HL-60/S4 treated with retinoic acid at 250 ng/mL for 4 days and 3 days (cell line): ENCODE data around the gene CCDC61.

Source experiments
- in situ Hi-C: fragments of 300-500 bp; cut with MboI; formaldehyde crosslinking; loops from 2 replicates; pipeline ENCODE4 v1.7.0; 2022; ENCODE audit warnings: low sequenced_read_pairs

CCDC61 gene

DNA sequence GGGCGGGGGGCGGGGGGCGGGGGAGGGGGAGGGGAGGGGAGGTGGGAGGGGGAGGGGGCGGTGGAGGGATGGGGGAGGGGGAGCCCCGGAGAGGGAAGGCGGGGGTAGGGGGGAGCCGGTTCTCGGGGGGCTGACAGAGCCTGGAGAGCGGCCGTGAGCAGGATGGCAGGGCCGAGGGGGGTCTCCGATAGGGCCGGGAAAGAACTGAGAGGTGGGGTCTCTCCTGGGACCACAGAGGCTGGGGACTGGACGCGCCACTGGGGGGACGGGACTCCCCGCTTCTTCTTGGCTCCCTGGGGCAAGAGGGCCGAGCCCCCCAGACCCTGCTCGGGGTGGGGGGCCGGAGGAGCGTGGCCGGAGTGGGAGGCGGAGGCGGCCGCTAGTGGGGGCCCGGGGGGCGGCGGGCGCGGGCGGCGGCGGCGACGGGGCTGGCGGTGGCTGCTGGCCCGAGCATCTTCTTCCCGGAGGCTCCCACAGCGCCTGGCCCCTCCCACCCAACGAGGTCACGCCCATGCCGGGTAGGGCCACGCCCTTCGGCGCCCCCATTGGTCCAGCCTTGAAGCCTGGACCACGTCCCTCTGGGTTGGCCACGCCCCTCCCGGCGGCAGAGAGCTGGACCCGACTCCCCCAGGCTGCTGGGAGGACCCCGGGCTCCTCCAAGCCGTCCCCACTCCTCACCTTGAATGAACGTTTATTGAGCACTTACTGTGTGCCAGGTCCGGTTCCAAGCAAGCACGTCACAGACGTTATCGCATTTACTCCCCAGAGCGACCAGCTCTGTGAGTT lies 21.5 kb upstream of the CCDC61 start, which contains the start of gene NOVA2:
Gene NOVA2, minus strand, starts transcription at position 313 of the 786 bp plus-strand sequence. CDS start 514 bp downstream, outside the sequence.
- in situ Hi-C loops = no loop called here

DNA sequence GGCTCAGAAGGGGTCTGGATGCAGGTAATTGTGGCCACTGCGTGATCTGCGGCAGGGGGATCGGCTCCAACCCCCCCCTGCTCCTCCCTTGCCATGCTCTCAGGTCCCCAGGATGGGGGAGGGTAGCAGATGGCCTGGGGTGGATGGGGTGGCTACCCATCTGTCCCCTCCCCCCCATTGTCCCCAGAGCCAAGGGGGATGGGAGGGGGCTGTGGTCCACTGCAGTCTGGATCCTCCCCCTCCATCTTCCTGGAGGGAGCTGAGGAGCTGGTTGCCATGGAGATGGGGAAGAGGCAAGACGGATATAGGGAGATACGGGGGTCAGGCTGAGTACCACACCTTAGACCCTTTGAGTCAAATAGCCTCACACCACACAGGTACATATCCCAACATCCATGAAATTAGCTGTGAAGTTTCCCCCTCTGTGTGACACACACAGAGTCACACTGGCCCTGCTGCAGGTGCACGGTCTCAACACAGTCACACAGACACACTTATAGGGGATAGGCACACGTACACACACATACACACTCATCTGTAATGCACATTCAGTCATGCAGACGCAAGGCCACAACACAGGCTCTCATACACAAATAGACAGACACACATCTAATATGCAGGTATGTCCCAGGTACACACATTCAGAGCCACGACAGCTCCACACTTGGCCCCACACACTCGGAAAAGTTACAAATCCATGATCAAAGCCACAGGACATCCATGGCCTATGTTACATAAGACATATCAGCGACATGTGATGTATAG lies 19.8 kb upstream of the CCDC61 start:
- in situ Hi-C loops = no loop called here

DNA sequence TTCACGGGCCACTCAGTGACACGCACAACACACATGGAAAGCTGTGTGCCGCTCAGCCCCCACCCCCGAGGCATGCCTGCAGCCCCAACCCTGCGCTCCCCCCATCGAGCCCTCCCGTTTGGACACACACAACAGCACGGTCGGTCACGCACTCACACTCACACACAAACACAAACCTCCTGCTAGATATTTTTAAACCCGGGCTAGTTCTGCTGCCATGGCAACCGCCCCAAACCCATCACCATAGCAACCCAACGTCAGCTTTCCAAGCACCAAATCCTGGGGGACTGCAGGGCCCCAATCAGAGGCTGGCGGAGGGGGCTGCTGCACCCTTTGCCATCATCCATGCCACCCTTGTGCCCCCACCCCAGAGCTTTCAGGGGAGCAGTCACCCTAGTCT lies 19.1 kb upstream of the CCDC61 start:
- in situ Hi-C loops = no loop called here

DNA sequence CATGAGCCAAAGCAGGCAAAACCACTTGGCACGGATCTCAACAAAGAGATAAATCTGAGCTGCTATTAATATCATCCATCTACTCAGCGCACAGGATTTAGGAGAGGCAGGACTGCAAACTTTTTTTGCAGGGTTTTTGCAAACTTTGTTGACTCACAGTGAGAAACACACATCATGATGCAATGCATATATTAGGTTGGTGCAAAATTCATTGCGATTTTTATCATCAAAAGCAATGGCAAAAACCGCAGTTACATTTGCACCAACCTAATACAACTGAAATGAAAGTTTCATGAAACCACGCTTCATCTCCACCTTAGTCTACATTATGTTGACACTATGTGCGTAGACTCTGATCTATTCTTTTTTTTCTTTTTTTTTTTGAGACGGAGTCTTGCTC lies 17.1 kb upstream of the CCDC61 start:
- in situ Hi-C loops = no loop called here

DNA sequence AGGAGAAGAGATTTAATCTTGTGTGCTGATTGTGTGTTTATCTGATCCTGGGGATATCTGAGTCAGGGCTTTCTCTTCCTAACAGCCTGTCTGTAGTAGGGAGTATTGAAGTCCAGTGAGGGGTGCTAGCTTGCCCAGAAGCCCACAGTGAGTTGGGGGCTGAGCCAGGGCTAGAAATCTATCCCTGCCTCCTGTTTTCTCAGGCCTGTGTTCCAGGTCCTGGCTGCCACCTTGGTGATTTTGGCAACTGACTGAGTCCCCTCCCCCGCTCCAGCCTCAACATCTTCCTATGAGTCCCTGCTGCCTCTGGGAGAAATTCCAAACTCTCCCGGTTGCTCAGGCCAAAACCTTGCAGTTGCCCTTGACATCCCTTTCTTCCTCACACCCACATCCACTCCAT lies 13.9 kb upstream of the CCDC61 start:
- in situ Hi-C loops = no loop called here

DNA sequence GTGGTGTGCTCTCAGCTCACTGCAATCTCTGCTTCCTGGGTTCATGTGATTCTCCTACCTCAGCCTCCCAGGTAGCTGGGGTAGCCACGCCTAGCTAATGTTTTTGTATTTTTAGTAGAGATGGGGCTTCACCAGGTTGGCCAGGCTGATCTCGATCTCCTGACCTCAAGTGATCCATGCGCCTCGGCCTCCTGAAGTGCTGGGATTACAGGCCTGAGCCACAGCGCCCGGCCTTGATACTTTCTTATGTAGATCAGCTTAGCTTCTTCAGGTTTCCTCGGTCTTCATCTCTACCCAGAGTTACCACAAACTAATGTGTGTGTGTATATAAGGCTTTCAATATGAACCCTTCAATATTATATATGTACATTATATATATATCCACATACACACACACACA lies 9.9 kb upstream of the CCDC61 start:
- in situ Hi-C loops = no loop called here

DNA sequence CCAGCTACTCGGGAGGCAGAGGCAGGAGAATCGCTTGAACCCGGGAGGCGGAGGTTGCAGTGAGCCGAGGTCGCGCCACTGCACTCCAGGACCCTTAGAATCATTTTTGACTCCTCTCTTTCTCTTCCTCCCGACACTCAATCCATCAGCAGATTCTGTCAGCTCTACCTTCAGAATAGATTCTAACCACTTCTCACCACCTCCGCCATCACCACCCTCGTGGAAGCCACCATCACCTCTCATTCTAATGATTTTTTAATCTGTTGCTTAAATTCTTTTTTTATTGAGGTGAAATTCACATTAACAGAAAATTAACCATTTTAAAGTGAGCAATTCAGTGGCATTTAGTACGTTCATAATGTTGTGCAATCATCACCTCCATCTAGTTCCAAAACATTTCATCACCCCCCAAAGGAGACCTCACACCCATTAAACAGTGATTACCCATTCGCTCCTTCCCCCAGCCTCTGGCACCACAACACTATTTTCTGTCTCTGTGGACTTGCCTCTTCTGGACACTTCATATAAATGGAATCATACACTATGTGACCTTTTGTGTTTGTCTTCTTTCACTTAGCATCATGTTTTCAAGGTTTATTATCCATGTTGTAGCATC lies 5.0 kb upstream of the CCDC61 start:
- in situ Hi-C loops = no loop called here

DNA sequence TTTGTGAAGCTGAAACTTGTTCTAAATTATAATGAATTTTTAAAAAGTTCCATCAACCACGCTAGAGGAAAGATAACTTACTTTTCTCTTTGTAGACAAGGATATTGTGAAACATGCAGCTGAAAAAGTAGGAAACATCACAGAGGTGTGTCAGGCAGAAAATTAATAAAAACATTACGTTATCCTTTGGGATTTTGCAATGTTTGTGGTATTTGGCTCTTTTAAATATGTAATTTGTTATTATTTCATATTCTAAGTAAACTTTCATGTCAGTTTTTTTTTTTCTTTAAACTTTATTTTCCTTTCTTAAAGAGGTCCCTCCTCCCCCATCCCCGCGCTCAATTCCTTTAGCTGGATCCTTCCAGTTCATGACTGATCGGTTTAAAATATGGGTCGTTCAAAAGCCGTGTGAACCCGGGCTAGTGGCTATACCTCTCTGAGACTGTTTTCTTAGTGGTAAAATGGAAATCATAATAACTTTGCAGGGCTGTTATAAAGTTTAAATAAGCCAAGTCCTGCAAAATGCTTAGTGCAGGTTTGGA lies 740 bp upstream of the CCDC61 start:
- in situ Hi-C loops = no loop called here

DNA sequence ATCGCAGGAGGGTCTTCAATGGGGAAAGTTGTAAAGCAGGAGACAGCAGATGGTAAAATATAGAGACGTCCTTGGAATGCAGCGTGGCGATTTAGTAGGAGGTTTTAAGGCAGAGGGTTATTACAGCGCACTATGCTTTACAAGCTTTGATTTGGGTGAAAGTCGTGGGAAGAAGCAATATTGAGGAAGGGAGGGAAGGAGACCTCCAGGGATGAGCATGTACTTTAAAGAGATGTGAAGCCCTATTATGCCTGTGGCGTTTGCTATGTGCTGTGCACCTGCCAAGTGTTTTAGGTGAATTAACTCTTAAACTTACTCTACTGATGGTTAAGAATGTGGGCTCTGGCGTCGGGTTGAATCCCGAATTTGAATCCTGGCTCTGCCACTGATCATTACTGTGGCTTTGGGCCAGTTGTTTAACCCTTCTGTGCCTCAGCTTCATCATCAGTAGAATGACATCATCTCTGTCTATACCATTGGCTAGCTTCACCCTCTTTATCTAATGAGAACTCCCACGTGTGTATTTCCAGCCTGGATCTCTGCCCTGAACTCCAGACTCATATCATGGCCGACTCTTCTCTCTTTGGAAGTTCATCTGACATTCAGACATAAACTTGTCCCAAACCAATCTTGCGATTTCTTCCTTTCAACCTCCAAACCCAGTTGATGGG lies 583 bp downstream of the CCDC61 start:
- in situ Hi-C loops = no loop called here

DNA sequence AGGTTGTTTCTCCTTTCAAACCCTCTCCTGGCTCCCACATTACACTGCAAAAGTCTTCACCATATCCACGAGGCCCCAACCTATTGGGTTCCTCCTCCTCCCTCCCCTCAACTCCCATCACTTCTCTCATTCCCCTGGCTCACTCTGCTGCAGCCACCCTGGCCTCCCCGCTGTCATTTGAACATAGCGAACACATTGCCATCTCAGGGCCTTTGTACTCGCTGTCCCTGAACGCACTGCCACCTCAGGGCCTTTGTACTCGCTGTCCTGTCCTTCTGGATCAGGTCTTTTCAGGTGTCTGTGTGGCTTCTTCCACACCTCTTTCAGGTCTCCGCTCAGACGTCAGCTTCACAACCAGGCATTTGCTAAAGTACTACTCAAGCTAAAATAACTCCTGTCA lies 1.7 kb downstream of the CCDC61 start:
- in situ Hi-C loops = no loop called here

DNA sequence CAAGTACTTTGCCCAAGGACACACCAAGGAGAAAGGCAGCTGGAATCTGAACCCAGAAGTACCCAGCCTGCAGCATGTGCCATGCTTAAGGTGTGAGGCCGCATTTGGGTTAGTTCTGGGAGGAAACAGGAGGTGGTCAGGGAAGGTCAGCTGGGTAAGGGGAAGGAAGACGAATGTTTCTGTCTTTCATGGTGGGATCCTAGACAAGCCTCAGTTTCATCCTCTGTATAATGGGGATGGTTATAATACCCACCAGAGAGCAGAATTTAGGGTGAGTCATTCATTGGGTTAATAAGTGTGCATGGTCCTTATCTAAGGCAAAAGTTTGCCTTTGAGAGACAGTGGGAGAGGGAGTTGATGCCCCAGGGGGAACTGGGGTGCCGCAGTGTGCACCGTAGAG lies 3.6 kb downstream of the CCDC61 start:
- in situ Hi-C loops = no loop called here

DNA sequence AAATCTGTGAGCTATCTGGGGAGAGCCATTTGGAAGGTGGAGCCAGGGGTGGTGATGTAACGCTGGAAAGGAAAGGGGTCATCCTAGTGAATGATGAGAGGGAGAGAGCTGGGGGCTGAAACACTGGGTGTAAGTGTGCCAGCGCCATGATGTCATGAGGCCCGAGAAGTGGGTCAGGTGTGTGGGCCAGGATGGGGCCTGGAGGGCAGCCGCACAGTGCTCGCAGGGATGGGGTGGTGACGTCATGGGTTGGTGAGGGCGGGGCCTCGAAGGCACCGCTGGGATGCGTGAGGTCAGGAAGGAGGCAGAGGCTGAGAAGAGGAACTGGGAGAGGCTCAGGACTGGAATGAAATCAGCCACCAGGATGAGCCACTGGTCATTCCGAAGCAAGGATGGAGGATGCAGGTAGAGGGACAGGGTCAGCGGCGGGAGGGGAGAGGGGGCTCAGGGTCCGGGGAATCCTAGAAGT lies 4.4 kb downstream of the CCDC61 start:
- in situ Hi-C loops = no loop called here

DNA sequence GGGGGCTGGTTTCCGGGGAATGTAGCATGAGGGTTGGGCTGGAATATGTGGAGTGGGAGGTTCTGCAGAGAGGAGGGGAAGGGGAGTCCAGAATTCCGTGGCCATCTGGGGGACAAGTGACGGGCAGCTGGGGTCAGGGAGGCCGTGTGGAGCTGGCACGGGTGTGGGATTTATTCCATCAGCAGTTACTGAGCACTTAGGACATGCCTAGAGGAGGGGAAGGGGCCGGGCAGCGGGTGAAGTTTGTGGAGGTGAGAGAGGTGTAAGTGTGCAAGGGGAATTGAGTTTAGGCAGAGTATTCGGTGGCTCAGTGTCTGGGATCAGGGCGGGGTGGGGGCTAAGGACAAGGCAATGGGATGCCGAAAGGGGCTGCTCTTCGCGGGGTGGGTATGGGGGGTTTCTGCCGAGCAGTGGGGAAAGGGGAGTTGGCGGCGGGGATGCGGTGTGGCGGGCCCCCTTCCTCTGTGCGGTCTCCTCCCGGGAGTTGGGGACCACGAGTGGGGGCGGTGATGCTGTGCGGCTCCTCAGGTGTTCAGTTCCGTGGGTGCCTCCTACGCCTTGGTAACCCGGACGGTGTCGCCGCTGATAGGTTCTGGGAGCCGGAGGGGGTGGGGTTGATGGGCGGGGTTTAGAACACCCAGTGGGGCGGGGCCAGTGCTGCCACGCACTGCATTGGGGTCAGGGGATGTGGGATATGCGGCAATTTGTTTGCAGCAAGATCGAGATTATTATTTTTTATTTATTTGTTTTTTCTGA lies 5.4 kb downstream of the CCDC61 start:
- in situ Hi-C loops = no loop called here

DNA sequence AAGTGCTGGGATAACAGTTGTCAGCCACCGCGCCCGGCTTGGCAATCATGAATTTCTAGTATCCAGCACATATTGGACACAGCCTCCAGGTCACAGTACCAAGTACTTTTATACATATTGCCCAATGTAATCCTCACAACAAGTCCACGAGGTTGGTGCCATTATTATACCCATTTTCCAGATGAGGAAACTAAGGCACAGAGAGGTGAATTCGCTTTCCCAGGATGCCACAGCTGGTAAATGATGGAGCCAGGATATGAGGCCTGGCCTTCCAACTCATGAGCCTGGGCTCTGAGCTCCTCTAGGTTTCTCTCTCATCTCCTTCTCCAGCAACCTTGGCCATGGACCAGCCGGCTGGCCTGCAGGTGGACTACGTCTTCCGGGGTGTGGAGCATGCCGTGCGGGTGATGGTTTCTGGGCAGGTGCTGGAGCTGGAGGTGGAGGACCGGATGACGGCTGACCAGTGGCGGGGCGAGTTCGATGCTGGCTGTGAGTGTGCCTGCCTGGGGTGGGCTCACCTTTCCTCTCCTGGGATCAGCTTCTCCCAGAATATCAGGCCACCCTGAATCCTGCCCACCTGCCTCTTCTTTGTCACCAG lies 7.5 kb downstream of the CCDC61 start:
- in situ Hi-C loops = no loop called here

DNA sequence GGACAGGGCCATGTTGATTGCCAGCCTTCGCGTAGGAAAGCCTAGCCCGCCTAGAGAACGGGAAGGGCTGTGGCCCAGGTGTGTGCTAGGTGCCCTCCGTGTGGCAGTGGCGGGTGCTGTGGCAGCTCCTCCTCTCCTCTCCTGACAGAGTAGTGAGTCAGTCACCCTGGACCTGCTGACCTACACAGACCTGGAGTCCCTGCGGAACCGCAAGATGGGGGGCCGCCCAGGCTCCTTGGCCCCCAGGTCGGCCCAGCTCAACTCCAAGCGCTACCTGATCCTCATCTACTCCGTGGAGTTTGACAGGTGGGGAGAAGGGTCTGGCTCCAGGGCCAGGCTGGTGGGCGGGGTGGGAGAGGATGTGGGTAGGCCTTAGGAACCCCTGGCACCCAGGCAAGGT lies 11.1 kb downstream of the CCDC61 start:
- in situ Hi-C loops = no loop called here

DNA sequence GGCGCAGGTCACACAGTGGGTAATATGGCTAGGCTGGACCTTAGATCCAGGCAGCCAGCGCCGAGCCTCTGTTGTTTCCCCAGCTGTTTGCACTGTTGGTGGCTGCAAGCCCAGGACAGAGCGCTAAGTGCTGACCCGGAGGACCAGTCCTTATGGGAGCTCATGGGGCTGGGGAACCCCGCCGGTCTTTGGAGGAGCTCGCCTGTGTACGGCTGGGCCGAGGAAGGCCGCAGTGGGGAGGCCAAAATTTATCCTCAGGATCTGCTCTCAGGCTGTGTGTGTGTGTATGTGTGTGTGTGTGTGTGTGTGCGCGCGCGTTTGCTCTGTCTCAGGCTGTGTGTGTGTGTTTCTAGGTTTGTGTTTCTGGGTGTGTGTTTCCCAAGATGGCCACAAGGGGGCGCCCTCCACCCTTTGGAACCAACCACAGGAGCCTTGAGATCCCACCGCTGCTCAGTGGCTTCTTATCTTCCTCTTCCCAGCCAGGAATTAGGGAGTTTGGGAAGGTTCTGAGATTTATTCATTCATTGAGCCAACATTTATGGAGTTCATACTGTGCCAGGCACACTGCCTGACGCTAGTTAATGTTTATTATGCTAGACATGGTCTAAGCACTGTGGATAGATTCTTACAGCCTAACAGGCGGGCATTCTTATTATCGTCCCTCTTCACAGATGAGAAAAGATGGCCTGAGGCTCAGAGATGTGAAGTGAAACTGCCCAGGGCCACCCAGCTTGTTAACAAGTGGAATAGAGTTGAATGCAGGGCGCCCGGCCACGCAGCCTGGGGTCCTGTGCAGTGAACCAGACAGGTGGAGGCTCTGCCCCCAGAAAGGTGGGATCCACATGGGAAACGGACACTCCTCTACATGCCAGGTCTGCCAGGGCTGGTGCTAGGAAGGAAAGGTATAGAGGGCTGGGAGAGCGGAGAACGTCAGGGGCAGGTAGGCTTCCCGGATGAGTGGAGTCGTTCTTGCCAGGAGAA lies 14.6 kb downstream of the CCDC61 start:
- in situ Hi-C loops = no loop called here

DNA sequence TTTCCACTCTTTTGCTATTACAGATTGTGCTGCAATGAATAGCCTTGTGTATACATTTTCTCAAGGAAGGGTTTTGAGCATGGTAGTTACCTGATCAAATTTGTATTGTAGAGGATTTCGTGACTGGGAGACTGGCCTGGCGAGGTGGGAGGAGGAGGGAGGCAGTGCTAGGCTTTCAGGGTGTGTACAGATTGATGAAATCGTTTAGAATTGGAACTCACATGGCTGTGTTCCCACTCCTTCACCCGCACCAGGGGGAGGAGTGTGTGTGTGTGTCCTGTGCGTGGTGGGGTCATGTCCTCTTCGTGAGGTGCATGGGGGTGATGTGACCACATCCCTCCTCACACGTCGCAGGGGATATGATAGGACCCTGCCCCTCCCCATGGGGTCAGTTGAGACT lies 19.3 kb downstream of the CCDC61 start:
- in situ Hi-C loops = no loop called here

DNA sequence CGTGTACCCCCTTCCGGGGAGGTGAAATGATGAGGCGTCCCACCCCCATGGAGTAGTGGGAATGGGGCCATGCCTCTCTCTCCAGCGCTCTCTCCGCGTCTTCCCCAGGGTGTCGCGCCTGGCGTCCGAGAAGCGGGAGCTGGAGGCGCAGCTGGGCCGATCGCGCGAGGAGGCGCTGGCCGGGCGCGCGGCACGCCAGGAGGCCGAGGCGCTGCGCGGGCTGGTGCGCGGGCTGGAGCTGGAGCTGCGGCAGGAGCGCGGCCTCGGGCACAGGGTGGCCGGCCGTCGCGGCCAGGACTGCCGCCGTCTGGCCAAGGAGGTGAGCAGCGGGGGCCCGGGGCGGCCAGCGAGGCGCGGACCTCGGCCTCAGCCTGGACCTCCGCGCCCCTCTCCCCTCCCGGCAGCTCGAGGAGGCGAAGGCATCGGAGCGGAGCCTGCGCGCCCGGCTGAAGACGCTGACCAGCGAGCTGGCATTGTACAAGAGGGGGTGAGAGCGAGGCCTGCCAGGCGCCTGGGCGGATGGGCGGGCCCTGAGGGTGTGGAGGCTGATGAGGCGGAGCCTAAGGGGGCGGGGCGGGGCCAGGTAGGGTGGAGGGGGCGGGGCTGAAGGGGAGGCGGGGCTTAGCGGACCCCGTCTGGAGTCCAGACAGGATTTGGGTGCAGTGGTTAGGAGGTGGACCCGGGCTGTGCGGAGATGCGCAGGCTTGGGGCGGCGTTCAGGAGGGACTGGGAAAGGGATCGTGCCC lies 19.8 kb downstream of the CCDC61 start:
- in situ Hi-C loops = no loop called here
